LNCAP (cell line): ENCODE measurements around the gene SNED1.

Source experiments
- CTCF ChIP-seq: fragments of 450-650 bp; IDR thresholded peaks from 2 replicates; pipeline ENCODE4 v1.5.1; 2017; ENCODE audit warnings: mild to moderate bottlenecking

The SNED1 gene

GRCh38 chr2:240972636-240973521 lies 25.5 kb upstream of the SNED1 start:
- TF ChIP-seq CTCF, result no peak

- no peak for TF ChIP-seq CTCF
These were observed 23.4 kb upstream of the SNED1 start for GRCh38 chr2:240974771-240975572.

- TF ChIP-seq CTCF, result no peak
These were observed 17.1 kb upstream of the SNED1 start for GRCh38 chr2:240981280-240981679.

GRCh38 chr2:240981871-240982800 lies 16.3 kb upstream of the SNED1 start:
- TF ChIP-seq CTCF, result no peak

GRCh38 chr2:240982821-240983281 lies 15.6 kb upstream of the SNED1 start:
- TF ChIP-seq CTCF, result no peak

- peak; percentile 37 for TF ChIP-seq CTCF
These were observed 14.9 kb upstream of the SNED1 start for GRCh38 chr2:240983361-240983995.
